HL-60 (cell line): ENCODE measurements around the gene PGM1.

ENCODE experiments used
- DNase-seq, 2 experiments: peaks; one replicate each; pipeline ENCODE4 v3.0.0-alpha.2; 2010 to 2020; ENCODE audit warnings: low read depth in 1 of 2, low spot score in 1 of 2
- H3K27ac ChIP-seq: fragments of 250-450 bp; sonication (Bioruptor Pico); replicated peaks from 2 replicates; pipeline ENCODE4 v1.5.1; 2020; ENCODE audit warnings: mild to moderate bottlenecking, moderate library complexity
- H3K27me3 ChIP-seq: fragments of 250-450 bp; sonication (Bioruptor Pico); 2 replicates; pipeline ENCODE4 v1.5.1; 2021; ENCODE audit warnings: mild to moderate bottlenecking, moderate library complexity; ENCODE audit not compliant: insufficient read depth, poor library complexity, severe bottlenecking
- H3K4me3 ChIP-seq: replicated peaks from 2 replicates; pipeline ENCODE4 v1.5.1; 2011; ENCODE audit warnings: mild to moderate bottlenecking, control low read depth, low read length; ENCODE audit not compliant: insufficient read depth
- GABPA ChIP-seq: IDR thresholded peaks from 2 replicates; pipeline ENCODE4 v1.6.1; 2012; ENCODE audit warnings: low read depth
- POLR2AphosphoS5 ChIP-seq: IDR thresholded peaks from 2 replicates; pipeline ENCODE4 v1.6.1; 2012; ENCODE audit warnings: low read depth
- SPI1 ChIP-seq: IDR thresholded peaks from 2 replicates; pipeline ENCODE4 v1.6.1; 2012; ENCODE audit warnings: low read depth, mild to moderate bottlenecking, borderline replicate concordance
- TF ChIP-seq, protein P1 (sequence below): IDR thresholded peaks from 2 replicates; pipeline ENCODE4 v1.6.1; 2012; ENCODE audit warnings: low read depth; ENCODE audit not compliant: insufficient replicate concordance
- TF ChIP-seq, protein P2 (sequence below): IDR thresholded peaks from one replicate; pipeline ENCODE4 v1.5.1; 2011; ENCODE audit warnings: low read length, control low read depth, inconsistent platforms; ENCODE audit not compliant: insufficient read depth

PGM1 gene

DNA sequence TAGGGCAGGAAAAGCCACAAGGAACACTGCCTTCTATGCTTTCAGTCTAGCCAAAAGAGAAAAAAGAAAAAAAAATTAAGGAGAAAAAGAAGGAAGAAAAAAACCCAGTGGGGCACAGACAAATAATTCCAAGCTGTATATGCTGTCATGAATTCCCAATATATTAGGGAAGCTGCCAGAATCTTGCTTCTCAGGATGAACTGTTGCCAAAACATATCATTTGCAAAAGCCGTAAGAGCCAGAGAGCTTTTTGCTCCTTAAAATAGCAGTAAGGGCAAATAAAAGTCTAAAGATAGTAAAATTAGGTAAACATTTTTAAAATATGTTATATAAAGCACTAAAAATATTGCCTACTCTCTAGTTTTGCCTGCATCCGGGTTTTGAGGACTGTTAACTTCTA lies 52.1 kb downstream of the PGM1 start:
- TF ChIP-seq GABPA, result no peak
- TF ChIP-seq POLR2AphosphoS5, result no peak
- TF ChIP-seq, protein P1, sequence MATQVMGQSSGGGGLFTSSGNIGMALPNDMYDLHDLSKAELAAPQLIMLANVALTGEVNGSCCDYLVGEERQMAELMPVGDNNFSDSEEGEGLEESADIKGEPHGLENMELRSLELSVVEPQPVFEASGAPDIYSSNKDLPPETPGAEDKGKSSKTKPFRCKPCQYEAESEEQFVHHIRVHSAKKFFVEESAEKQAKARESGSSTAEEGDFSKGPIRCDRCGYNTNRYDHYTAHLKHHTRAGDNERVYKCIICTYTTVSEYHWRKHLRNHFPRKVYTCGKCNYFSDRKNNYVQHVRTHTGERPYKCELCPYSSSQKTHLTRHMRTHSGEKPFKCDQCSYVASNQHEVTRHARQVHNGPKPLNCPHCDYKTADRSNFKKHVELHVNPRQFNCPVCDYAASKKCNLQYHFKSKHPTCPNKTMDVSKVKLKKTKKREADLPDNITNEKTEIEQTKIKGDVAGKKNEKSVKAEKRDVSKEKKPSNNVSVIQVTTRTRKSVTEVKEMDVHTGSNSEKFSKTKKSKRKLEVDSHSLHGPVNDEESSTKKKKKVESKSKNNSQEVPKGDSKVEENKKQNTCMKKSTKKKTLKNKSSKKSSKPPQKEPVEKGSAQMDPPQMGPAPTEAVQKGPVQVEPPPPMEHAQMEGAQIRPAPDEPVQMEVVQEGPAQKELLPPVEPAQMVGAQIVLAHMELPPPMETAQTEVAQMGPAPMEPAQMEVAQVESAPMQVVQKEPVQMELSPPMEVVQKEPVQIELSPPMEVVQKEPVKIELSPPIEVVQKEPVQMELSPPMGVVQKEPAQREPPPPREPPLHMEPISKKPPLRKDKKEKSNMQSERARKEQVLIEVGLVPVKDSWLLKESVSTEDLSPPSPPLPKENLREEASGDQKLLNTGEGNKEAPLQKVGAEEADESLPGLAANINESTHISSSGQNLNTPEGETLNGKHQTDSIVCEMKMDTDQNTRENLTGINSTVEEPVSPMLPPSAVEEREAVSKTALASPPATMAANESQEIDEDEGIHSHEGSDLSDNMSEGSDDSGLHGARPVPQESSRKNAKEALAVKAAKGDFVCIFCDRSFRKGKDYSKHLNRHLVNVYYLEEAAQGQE, result no peak
- TF ChIP-seq SPI1, result no peak
- TF ChIP-seq, protein P2, sequence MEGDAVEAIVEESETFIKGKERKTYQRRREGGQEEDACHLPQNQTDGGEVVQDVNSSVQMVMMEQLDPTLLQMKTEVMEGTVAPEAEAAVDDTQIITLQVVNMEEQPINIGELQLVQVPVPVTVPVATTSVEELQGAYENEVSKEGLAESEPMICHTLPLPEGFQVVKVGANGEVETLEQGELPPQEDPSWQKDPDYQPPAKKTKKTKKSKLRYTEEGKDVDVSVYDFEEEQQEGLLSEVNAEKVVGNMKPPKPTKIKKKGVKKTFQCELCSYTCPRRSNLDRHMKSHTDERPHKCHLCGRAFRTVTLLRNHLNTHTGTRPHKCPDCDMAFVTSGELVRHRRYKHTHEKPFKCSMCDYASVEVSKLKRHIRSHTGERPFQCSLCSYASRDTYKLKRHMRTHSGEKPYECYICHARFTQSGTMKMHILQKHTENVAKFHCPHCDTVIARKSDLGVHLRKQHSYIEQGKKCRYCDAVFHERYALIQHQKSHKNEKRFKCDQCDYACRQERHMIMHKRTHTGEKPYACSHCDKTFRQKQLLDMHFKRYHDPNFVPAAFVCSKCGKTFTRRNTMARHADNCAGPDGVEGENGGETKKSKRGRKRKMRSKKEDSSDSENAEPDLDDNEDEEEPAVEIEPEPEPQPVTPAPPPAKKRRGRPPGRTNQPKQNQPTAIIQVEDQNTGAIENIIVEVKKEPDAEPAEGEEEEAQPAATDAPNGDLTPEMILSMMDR, result no peak
- H3K27ac ChIP-seq, result no peak overlapping the region
- no peak for DNase-seq
- no peaks in the 10 kb centered on the region for H3K27me3 ChIP-seq
- H3K4me3 ChIP-seq, result no peak overlapping the region

DNA sequence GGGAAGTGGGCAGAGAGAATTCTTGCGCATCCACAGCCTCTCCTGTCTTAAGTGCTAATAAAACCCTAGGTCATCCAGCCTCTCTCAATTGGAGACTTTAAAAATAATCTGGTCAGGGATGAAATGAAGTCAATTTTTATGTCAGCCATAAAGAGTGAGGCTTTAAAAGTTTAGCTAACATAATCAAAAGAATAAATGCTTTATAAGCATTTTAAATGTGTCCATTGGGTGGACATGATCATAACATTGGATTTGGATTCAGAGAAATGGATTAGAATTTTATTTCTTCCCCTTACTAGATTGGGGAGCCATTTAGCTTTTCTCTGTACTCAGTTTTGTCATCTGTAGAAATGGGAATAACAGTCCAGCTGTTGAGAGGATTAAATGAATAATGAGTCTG lies 55.5 kb downstream of the PGM1 start:
- H3K27ac ChIP-seq, result no peak overlapping the region
- no peak for DNase-seq
- no peak overlapping the region for H3K4me3 ChIP-seq
- H3K27me3 ChIP-seq, result no peaks in the 10 kb centered on the region
- TF ChIP-seq POLR2AphosphoS5, result no peak
- TF ChIP-seq, protein P2, result no peak
- TF ChIP-seq GABPA, result no peak
- TF ChIP-seq SPI1, result no peak
- TF ChIP-seq, protein P1, result no peak

DNA sequence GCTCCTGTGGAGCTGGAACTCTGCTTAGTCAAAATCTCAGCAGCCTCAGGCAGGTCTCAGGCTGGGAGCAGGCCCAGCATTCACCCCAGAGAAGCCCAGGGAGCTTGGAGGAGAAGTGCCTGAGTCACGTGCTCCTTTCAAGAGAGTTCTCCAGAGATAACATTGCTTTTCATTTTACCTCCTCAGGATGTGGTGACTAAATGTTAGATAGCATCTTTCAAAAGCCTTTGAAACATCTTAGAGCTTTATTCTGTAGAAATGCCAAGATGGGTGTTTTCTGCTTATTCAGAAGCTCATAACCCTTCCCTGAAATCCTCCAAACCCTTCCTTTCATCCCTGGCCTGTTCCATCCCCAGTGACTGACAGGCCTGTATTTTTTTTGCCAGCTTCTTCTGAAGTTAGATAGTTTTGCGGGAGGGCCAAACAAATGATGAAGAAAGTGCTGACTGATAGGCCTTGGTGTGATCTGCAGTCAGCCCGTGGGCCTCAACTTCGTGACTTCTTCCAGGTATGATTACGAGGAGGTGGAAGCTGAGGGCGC lies 58.0 kb downstream of the PGM1 start:
- DNase-seq, result no peak
- Histone ChIP-seq H3K27me3 (no peaks in the 10 kb centered on the region), H3K4me3 (no peak overlapping the region), H3K27ac (no peak overlapping the region)
- TF ChIP-seq SPI1, result no peak
- no peak for TF ChIP-seq POLR2AphosphoS5
- TF ChIP-seq, protein P1, result no peak
- TF ChIP-seq, protein P2, result no peak
- TF ChIP-seq GABPA, result no peak
